CD1c-positive myeloid dendritic cell (primary cell): Measurements from ENCODE around the gene CYB5R3.
"Not testable (repeated sequence)": the region's sequence is repeated elsewhere in the genome, so short reads cannot be mapped to it uniquely, and the experiment has no call there.

Experiments
- DNase-seq: peaks from one replicate; pipeline ENCODE4 v3.0.0-alpha.2; 2016; ENCODE audit errors: extremely low spot score

CYB5R3 gene

GRCh38 chr22:42570580-42570979, 78.6 kb downstream of the CYB5R3 start:
- DNase-seq = not testable (repeated sequence)

- not testable (repeated sequence) for DNase-seq
Observed at GRCh38 chr22:42567950-42568349, 81.2 kb downstream of the CYB5R3 start.
